Erythroblast (primary cell): ENCODE results near the gene ARRB1.
A peak's percentile ranks its signal among the peaks of the same experiment; 100 is the strongest.
"Not testable (repeated sequence)": the region's sequence is repeated elsewhere in the genome, so short reads cannot be mapped to it uniquely, and the experiment has no call there.

Source experiments
- DNase-seq, 2 experiments: peaks; one replicate each; lab custom pipeline; 2025; lab: John Stamatoyannopoulos, UW
- GATA1 ChIP-seq: IDR thresholded peaks from 2 replicates; pipeline ENCODE4 v1.6.1; 2011; ENCODE audit warnings: low read depth, mild to moderate bottlenecking, control low read depth, low read length, moderate library complexity
- POLR2A ChIP-seq: IDR thresholded peaks from 2 replicates; pipeline ENCODE4 v1.6.1; 2011; ENCODE audit warnings: mild to moderate bottlenecking, low read length

Gene ARRB1

GRCh38 chr11:75380716-75381420 is 29.4 kb upstream of the ARRB1 start:
- no peak for DNase-seq
- TF ChIP-seq GATA1 (no peak), POLR2A (no peak)

- TF ChIP-seq GATA1, result no peak
- no peak for TF ChIP-seq POLR2A
- no peak for DNase-seq
These were observed 28.8 kb upstream of the ARRB1 start for GRCh38 chr11:75380245-75380644.

GRCh38 chr11:75378776-75379175 is 27.3 kb upstream of the ARRB1 start:
- DNase-seq, result not testable (repeated sequence)

- TF ChIP-seq POLR2A, result no peak
- no peak for DNase-seq
These were observed 24.7 kb upstream of the ARRB1 start for GRCh38 chr11:75376175-75376574.

- no peak for DNase-seq
- TF ChIP-seq GATA1 (no peak), POLR2A (no peak)
These were observed 24.2 kb upstream of the ARRB1 start for GRCh38 chr11:75375626-75376025.

- no peak for TF ChIP-seq POLR2A
- TF ChIP-seq GATA1, result no peak
- no peak for DNase-seq
These were observed 23.2 kb upstream of the ARRB1 start for GRCh38 chr11:75374646-75375045.

GRCh38 chr11:75373201-75373600 is 21.7 kb upstream of the ARRB1 start:
- TF ChIP-seq POLR2A (no peak), GATA1 (no peak)
- DNase-seq, result no peak

GRCh38 chr11:75371949-75372876 is 20.8 kb upstream of the ARRB1 start:
- TF ChIP-seq POLR2A (no peak), GATA1 (no peak)
- DNase-seq, result no peak

- no peak for DNase-seq
- TF ChIP-seq GATA1 (no peak), POLR2A (no peak)
These were observed 18.2 kb upstream of the ARRB1 start for GRCh38 chr11:75369560-75370255.

- peak in 1 of 2 experiments; percentile 37 for DNase-seq
These were observed 15.4 kb upstream of the ARRB1 start for GRCh38 chr11:75366826-75367225.

- no peak for DNase-seq
- TF ChIP-seq GATA1, result no peak
- no peak for TF ChIP-seq POLR2A
These were observed 14.3 kb upstream of the ARRB1 start for GRCh38 chr11:75365711-75366181.

GRCh38 chr11:75362285-75362684 is 10.8 kb upstream of the ARRB1 start:
- DNase-seq, result peak in 1 of 2 experiments; percentile 44

- TF ChIP-seq POLR2A (no peak), GATA1 (no peak)
- DNase-seq, result no peak
These were observed 5.2 kb upstream of the ARRB1 start for GRCh38 chr11:75356613-75357012.

GRCh38 chr11:75355051-75355450 is 3.6 kb upstream of the ARRB1 start:
- DNase-seq, result no peak
- no peak for TF ChIP-seq GATA1

GRCh38 chr11:75352588-75353206 is 1.2 kb upstream of the ARRB1 start:
- DNase-seq, result no peak
- TF ChIP-seq POLR2A (no peak), GATA1 (no peak)
